NCI-H2029 treated with DMSO at 0.1 percent for 48 hours (cell line): ENCODE results near the gene NEDD4L.
A peak's percentile ranks its signal among the peaks of the same experiment; 100 is the strongest.
"Not testable (repeated sequence)": the region's sequence is repeated elsewhere in the genome, so short reads cannot be mapped to it uniquely, and the experiment has no call there.

ENCODE experiments used
- DNase-seq: peaks from one replicate; lab custom pipeline; 2025; lab: John Stamatoyannopoulos, UW

The NEDD4L gene

GRCh38 chr18:58043491-58044369 lies at the start of gene NEDD4L:
TSS of gene NEDD4L (plus strand) at chr18:58044226. CDS start at chr18:58044661, 435 bp downstream.
- peak; percentile 37 for DNase-seq

GRCh38 chr18:57995331-57995730 lies 48.7 kb upstream of the NEDD4L start:
- DNase-seq: no peak

GRCh38 chr18:57996894-57997293 lies 47.1 kb upstream of the NEDD4L start:
- not testable (repeated sequence) for DNase-seq

- DNase-seq: no peak
Measured at GRCh38 chr18:57997820-57998219, 46.2 kb upstream of the NEDD4L start.

GRCh38 chr18:57998461-57998860 lies 45.6 kb upstream of the NEDD4L start:
- no peak for DNase-seq

DNA sequence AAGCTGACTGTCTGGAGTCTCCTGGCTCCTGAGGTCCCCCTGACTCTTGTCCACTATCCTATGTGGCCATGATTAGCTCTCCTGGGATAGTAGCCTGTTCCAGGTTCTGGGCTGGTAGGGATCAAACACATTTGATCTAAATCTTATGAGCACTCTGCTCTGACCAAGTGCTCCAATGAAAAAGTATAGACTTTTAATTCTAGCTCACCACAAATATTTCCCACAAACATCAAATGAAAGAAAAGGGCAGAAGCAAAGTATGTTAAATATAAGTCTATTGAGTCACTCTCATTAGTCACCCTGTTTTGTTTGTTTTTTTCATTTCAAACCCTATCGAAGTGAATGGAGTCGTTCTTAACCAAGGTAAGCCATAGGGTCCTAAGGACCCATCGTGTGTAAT lies 39.7 kb upstream of the NEDD4L start:
- DNase-seq: no peak

DNA sequence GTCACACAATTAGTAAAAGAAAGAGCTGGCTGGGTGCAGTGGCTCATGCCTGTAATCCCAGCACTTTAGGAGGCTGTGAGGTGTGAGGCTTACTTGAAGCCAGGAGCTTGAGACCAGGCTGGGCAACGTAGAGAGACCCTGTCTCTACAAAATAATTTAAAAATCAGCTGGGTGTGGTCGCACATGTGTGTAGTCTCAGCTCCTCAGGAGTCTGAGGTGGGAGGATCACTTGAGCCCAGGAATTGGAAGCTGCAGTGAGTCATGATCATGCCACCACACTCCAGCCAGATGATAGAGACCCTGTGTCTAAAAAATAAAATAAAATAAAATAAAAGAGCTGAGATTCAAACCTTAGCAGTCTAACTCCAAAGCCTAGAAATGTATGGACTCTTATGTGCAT lies 39.0 kb upstream of the NEDD4L start:
- no peak for DNase-seq

- no peak for DNase-seq
Measured at GRCh38 chr18:58005885-58006523, 38.0 kb upstream of the NEDD4L start.

- no peak for DNase-seq
Measured at GRCh38 chr18:58009166-58009565, 34.9 kb upstream of the NEDD4L start.

DNA sequence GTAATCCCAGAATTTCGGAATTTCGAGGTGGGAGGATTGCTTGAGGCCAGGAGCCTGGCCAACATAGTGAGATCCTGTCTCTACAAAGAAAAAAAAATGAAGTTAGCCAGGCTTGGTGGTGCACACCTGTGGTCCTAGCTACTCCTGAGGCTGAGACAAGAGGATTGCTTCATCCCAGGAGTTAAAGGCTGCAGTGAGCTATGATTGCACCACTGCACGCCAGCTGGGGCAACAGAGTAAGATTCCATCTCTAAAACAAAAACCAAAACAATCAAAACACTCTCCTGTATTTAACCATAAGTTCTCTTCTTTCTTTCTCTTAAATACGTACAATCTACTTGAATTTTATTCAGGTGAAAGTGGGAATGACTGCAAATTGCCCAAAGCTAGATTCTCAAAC lies 33.8 kb upstream of the NEDD4L start:
- no peak for DNase-seq

GRCh38 chr18:58012356-58012755 lies 31.7 kb upstream of the NEDD4L start:
- DNase-seq: no peak

GRCh38 chr18:58013241-58014211 lies 30.5 kb upstream of the NEDD4L start:
- DNase-seq: no peak

DNA sequence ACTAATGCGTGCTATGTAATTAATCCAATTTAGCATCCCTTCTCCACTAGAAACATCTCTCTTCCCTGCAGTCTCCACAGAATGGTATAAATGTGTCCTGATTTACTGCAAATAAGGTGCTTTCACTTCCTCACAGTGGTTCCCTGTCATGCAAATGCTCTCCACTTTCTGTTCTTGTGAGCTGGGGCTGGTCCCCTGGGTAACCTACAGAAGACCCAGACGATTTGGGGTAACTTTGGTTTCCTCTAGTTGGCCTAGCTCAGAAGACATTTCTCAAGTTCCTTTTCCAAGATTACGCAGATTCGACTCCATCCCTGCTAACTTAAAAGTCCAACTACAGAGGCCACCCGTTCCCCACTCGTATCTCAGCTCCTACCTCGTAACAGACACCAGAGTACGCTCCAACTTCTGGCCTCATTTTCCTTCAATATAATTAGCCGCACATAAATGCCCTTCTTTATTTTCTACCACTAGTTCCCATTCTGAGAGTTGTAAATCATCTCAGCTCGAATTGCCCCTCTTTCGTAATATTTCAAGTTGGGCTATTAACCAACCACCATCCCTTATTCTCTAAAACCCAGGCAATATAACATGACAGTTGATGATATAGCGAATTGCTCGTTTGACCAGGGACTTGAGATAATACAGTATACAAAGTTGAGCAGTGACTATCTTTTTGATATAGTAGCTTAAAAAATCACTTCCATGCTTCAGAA lies 28.8 kb upstream of the NEDD4L start:
- no peak for DNase-seq

DNA sequence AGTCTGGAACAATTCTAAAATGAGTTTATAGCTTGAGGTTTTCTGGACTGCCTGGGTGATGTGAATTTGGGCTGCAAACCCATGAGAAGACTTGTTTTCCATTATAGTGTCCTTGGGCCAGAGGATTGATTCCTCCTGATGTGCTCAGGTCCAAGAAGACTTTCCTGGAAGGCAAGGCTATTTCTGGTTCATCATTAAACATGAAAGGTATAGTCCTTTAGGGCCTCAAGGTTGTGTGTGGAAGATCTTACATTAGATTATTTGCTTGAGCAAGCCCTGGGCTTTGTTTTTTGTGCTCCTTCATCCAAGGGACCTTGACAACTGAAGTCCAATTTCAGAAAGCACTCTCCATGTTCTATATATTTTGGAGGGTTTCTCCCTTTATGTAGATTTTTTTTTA lies 26.8 kb upstream of the NEDD4L start:
- DNase-seq: no peak

- no peak for DNase-seq
Measured at GRCh38 chr18:58020567-58021107, 23.4 kb upstream of the NEDD4L start.

GRCh38 chr18:58021504-58021903 lies 22.5 kb upstream of the NEDD4L start:
- DNase-seq: no peak

DNA sequence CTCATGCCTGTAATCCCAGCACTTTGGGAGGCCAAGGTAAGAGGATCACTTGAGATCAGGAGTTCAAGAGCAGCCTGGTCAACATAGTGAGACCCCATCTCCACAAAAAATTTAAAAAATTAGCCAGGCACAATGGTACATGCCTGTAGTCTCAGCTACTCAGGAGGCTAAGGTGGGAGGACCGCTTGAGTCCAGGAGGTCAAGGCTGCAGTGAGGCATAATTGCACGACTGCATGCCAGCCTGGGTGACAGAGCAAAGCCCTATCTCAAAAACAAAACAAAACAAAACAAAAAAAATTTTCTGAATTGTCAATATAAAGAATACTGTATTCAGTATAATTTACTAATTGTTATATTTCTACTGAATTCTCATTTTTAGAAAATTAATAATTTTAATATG lies 20.9 kb upstream of the NEDD4L start:
- no peak for DNase-seq

DNA sequence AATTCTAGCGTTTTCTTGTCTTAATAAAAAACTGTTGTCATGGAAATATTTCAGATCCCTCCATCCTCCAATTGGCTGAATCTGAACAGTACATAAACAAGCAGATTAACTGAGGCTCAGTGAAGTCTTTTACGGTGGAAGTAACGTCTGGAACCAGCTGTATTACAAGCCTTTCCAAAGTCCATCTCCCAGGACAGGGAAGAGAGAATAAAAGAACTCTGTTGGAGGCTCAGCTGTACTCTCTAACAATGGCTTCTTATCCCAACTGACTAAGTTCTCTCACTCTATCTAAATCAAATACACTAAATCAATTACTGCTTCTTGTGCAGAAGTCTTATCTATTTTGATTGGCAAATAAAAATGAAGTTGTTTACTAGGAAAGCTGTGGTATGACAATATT lies 19.9 kb upstream of the NEDD4L start:
- no peak for DNase-seq

GRCh38 chr18:58025205-58025604 lies 18.8 kb upstream of the NEDD4L start:
- DNase-seq: no peak

GRCh38 chr18:58025733-58026132 lies 18.3 kb upstream of the NEDD4L start:
- no peak for DNase-seq

DNA sequence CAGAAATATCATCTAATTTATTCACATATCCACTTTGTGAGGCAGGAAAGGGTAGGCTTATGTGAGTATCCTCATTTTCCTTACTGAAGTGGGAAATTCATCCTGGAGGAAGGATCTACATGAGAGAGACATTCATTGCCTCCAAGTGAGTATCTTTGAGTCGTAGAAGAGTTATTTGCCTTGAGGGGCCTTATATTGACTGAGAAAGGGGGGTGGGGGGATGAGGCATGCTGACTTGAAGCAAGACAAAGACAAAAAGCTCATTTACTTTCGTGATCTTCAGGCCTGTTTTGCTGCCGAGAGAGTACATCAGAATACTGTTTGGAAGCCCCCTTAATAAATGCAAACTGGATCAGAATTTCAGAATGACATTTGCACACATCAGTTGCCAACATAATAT lies 17.6 kb upstream of the NEDD4L start:
- no peak for DNase-seq
